ENCODE data around the gene KLHL17.

KLHL17 gene

DNA sequence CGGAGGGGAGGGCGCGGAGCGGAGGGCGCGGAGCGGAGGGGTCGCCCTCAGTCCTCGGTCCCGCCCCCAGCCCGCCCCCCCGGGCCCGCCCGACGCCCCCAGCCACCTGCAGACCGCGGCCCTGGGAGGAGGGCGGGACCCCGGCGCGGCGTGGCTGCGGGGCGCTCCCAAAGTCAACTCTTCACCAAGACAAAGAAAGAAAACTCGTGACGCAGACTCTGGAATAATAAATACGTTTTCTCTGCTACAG, 38.3 kb downstream of the KLHL17 start:
- no peaks in the 10 kb centered on the region for H3K79me2 ChIP-seq (ENCODE audit: insufficient read depth, low read depth)
- TF ChIP-seq, protein P1, sequence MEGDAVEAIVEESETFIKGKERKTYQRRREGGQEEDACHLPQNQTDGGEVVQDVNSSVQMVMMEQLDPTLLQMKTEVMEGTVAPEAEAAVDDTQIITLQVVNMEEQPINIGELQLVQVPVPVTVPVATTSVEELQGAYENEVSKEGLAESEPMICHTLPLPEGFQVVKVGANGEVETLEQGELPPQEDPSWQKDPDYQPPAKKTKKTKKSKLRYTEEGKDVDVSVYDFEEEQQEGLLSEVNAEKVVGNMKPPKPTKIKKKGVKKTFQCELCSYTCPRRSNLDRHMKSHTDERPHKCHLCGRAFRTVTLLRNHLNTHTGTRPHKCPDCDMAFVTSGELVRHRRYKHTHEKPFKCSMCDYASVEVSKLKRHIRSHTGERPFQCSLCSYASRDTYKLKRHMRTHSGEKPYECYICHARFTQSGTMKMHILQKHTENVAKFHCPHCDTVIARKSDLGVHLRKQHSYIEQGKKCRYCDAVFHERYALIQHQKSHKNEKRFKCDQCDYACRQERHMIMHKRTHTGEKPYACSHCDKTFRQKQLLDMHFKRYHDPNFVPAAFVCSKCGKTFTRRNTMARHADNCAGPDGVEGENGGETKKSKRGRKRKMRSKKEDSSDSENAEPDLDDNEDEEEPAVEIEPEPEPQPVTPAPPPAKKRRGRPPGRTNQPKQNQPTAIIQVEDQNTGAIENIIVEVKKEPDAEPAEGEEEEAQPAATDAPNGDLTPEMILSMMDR (conservative IDR thresholded peaks at IDR 0.05; ENCODE audit: low read depth, low read length), result no peak
- H3K4me2 ChIP-seq, result no peak overlapping the region
- no peaks in the 10 kb centered on the region for H3K36me3 ChIP-seq (ENCODE audit: insufficient read depth)
- peaks cover 4% of the 10 kb centered on the region for H3K4me1 ChIP-seq (ENCODE audit: low read depth, poor library complexity, severe bottlenecking)
- H3K9ac ChIP-seq, result no peak overlapping the region
- H3K27me3 ChIP-seq (ENCODE audit: insufficient read depth, low read depth), result peaks cover 67% of the 10 kb centered on the region
- H3K27ac ChIP-seq, result no peak overlapping the region
- H4K20me1 ChIP-seq (ENCODE audit: insufficient read depth), result no peaks in the 10 kb centered on the region
- H3K4me3 ChIP-seq (IDR thresholded peaks at IDR 0.05; ENCODE audit: insufficient read depth, low read depth, low read length), result no peak overlapping the region
- no peak overlapping the region for H2AFZ ChIP-seq (ENCODE audit: low read depth)

GRCh38 chr1:998995-999724, 38.8 kb downstream of the KLHL17 start:
- Histone ChIP-seq H3K27me3 (ENCODE audit: insufficient read depth, low read depth) (peaks cover 67% of the 10 kb centered on the region), H3K4me1 (ENCODE audit: low read depth, poor library complexity, severe bottlenecking) (peaks cover 4% of the 10 kb centered on the region), H2AFZ (ENCODE audit: low read depth) (no peak overlapping the region), H3K36me3 (ENCODE audit: insufficient read depth) (no peaks in the 10 kb centered on the region), H3K9ac (no peak overlapping the region), H3K79me2 (ENCODE audit: insufficient read depth, low read depth) (no peaks in the 10 kb centered on the region), H3K27ac (no peak overlapping the region), H4K20me1 (ENCODE audit: insufficient read depth) (no peaks in the 10 kb centered on the region), H3K4me3 (IDR thresholded peaks at IDR 0.05; ENCODE audit: insufficient read depth, low read depth, low read length) (no peak overlapping the region), H3K4me2 (no peak overlapping the region)
- TF ChIP-seq, protein P1 (conservative IDR thresholded peaks at IDR 0.05; ENCODE audit: low read depth, low read length), result no peak

DNA sequence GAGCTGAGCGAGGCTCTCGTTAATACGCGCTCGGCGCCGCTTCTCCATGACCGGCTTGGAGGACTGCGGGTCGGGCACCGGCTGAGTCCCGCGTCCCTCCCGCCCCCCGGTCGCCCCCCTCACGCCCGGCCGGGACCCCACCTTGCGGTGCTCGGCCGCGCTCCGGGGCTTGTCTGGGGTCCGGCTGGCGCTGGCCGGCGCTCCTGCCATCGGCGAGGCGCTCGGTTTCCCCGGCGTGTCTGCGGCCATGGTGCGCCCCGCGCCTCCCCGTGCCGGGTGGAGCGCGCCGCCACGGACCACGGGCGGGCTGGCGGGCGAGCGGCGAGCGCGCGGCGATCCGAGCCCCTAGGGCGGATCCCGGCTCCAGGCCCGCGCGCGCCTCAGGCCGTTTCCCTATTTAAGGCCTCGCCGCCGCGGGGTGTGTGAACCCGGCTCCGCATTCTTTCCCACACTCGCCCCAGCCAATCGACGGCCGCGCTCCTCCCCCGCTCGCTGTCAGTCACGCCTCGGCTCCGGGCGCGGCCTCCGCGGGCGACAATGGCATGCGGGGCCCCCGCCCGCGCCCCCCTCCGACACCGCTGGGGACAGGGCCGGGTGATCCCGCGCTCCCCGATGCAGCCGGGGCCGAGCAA, 39.5 kb downstream of the KLHL17 start, which contains the start of gene HES4:
TSS of gene HES4 (minus strand) at position 373 of the 632 bp plus-strand sequence. CDS start at position 249, 124 bp downstream.
- no peaks in the 10 kb centered on the region for H4K20me1 ChIP-seq (ENCODE audit: insufficient read depth)
- H3K27me3 ChIP-seq (ENCODE audit: insufficient read depth, low read depth), result peaks cover 67% of the 10 kb centered on the region
- no peak within 1 kb of the TSS for H3K4me2 ChIP-seq
- TF ChIP-seq, protein P1 (conservative IDR thresholded peaks at IDR 0.05; ENCODE audit: low read depth, low read length), result no peak
- H3K36me3 ChIP-seq (ENCODE audit: insufficient read depth), result no peaks in the 10 kb centered on the region
- no peak within 1 kb of the TSS for H2AFZ ChIP-seq (ENCODE audit: low read depth)
- peaks cover 8% of the 10 kb centered on the region for H3K4me1 ChIP-seq (ENCODE audit: low read depth, poor library complexity, severe bottlenecking)
- no peak within 1 kb of the TSS for H3K9ac ChIP-seq
- no peak within 1 kb of the TSS for H3K27ac ChIP-seq
- H3K4me3 ChIP-seq (IDR thresholded peaks at IDR 0.05; ENCODE audit: insufficient read depth, low read depth, low read length), result no peak within 1 kb of the TSS
- no peaks in the 10 kb centered on the region for H3K79me2 ChIP-seq (ENCODE audit: insufficient read depth, low read depth)

DNA sequence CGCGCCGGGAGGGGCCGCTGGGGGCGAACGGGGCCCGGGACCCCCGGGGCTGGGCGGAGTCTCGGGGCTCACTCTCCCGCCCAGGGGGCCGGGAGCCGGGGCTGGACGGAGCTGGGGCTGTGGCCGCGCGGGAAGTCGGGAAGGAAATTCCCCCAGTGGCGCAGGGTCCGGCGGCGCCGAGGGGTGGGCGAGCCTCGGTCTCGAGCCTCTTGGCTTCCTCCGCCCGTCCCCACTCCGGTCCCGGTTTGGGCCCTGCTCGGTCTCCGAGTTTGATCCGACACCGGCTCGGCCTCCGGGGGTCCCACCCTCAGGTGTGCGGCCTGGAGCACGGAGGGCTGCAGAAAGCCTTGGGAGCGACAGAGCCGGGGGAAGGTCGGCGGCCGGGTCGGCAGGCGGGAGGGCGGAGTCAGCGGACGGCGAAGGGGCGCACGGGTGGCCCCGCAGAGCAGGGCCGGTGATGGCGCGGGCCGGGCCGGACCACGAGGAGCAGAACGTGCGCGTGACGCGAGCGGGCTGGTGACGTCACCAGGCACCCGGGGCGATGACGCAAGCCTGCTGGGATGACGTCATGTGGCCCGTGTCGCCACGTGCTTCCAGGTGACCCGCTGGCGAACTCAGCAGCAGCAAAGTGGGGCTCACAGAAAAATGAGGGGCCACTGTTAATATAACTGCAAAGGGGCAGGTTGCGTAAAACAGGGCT, 40.1 kb downstream of the KLHL17 start:
- no peak overlapping the region for H3K4me2 ChIP-seq
- H3K36me3 ChIP-seq (ENCODE audit: insufficient read depth), result no peaks in the 10 kb centered on the region
- peaks cover 15% of the 10 kb centered on the region for H3K4me1 ChIP-seq (ENCODE audit: low read depth, poor library complexity, severe bottlenecking)
- H3K4me3 ChIP-seq (IDR thresholded peaks at IDR 0.05; ENCODE audit: insufficient read depth, low read depth, low read length), result no peak overlapping the region
- peaks cover 67% of the 10 kb centered on the region for H3K27me3 ChIP-seq (ENCODE audit: insufficient read depth, low read depth)
- H3K27ac ChIP-seq, result no peak overlapping the region
- TF ChIP-seq, protein P1 (conservative IDR thresholded peaks at IDR 0.05; ENCODE audit: low read depth, low read length), result no peak
- no peak overlapping the region for H3K9ac ChIP-seq
- no peaks in the 10 kb centered on the region for H3K79me2 ChIP-seq (ENCODE audit: insufficient read depth, low read depth)
- no peak overlapping the region for H2AFZ ChIP-seq (ENCODE audit: low read depth)
- no peaks in the 10 kb centered on the region for H4K20me1 ChIP-seq (ENCODE audit: insufficient read depth)

Data from KMS-11 (cell line).